Astrocyte (in vitro differentiated cells and primary cell): Measurements from ENCODE around the gene CYP26C1.

Source experiments
- CTCF ChIP-seq: IDR thresholded peaks from 2 replicates; pipeline ENCODE4 v1.5.1; 2011; ENCODE audit warnings: low read depth, mild to moderate bottlenecking, inconsistent platforms, low read length, moderate library complexity; ENCODE audit not compliant: insufficient read depth
- EZH2 ChIP-seq: IDR thresholded peaks from 2 replicates; pipeline ENCODE4 v1.6.1; 2012; ENCODE audit warnings: mild to moderate bottlenecking, low read length, inconsistent platforms; ENCODE audit not compliant: insufficient read depth

GRCh38 chr10:93096901-93097300, 36.3 kb downstream of the CYP26C1 start:
- TF ChIP-seq EZH2 (no peak), CTCF (no peak)
